H1 (cell line): ENCODE results near the gene FUBP3. TPM values are rescaled to one million over a fixed set of nuclear protein-coding genes. Genes with fewer than 3 reads are reported as not detected.

ENCODE experiments used
- CTCF ChIA-PET: fragments of 300-600 bp; sonication (Branson Sonifier 250); formaldehyde crosslinking; loops from one replicate; lab custom pipeline; 2021; ENCODE audit not compliant: partially characterized antibody; lab: Charles Lee
- POLR2A ChIA-PET: fragments of 300-600 bp; sonication (Branson Sonifier 250); formaldehyde crosslinking; loops from one replicate; lab custom pipeline; 2021; ENCODE audit warnings: inconsistent platforms; ENCODE audit not compliant: partially characterized antibody; lab: Charles Lee
- DNase-seq, 2 experiments: peaks; one replicate each; pipeline versions ENCODE4 v3.0.0 to v3.0.0-alpha.2; 2010 to 2022; ENCODE audit warnings: low spot score in 2 of 2, low read depth in 1 of 2, mixed read lengths in 1 of 2
- FAIRE-seq: peaks from 2 replicates; lab custom pipeline; 2011; peaks lifted over from hg19 to GRCh38; lab: Jason Lieb, UNC
- H2AFZ ChIP-seq: 2 replicates; pipeline ENCODE4 v1.8.1; 2012; ENCODE audit warnings: low read length, inconsistent platforms
- H2AK5ac ChIP-seq: 2 replicates; pipeline ENCODE4 v1.6.1; 2013; ENCODE audit warnings: low read depth, low read length
- H2BK120ac ChIP-seq: replicated peaks from 2 replicates; pipeline ENCODE3; 2013; ENCODE audit warnings: low read depth, low read length, inconsistent platforms
- H2BK12ac ChIP-seq: 2 replicates; pipeline ENCODE4 v1.6.1; 2013; ENCODE audit warnings: low read depth, low read length
- H2BK15ac ChIP-seq: 2 replicates; pipeline ENCODE4 v1.6.1; 2013; ENCODE audit warnings: low read length
- H2BK20ac ChIP-seq: 2 replicates; pipeline ENCODE4 v1.6.1; 2013; ENCODE audit warnings: low read length
- H2BK5ac ChIP-seq: 2 replicates; pipeline ENCODE4 v1.6.1; 2013; ENCODE audit warnings: low read depth, low read length
- H3K14ac ChIP-seq: 2 replicates; pipeline ENCODE4 v1.6.1; 2013; ENCODE audit warnings: inconsistent platforms; ENCODE audit not compliant: insufficient read length
- H3K18ac ChIP-seq: 2 replicates; pipeline ENCODE4 v1.6.1; 2013; ENCODE audit warnings: low read length; ENCODE audit errors: extremely low read depth
- H3K23ac ChIP-seq: 2 replicates; pipeline ENCODE4 v1.6.1; 2013; ENCODE audit warnings: inconsistent platforms; ENCODE audit not compliant: insufficient read length
- H3K23me2 ChIP-seq: 2 replicates; pipeline ENCODE4 v1.6.1; 2013; ENCODE audit warnings: low read depth, low read length
- H3K27ac ChIP-seq: 2 replicates; pipeline ENCODE4 v1.6.1; 2011; ENCODE audit warnings: low read depth, low read length, inconsistent platforms
- H3K27me3 ChIP-seq, 4 experiments: replicated peaks in 1 of 4; 1 replicate in 1 of 4; 2 replicates in 3 of 4; pipeline versions ENCODE4 v1.6.1 to v1.8.1; 2011 to 2013; ENCODE audit warnings: low read length in 3 of 4, mild to moderate bottlenecking in 3 of 4, inconsistent platforms in 2 of 4, mixed read lengths in 2 of 4, moderate library complexity in 1 of 4; ENCODE audit not compliant: control insufficient read depth in 3 of 4, insufficient read depth in 3 of 4; ENCODE audit errors: extremely low read depth in 1 of 4
- H3K36me3 ChIP-seq, 4 experiments: 2 replicates each; pipeline versions ENCODE4 v1.6.1 to v1.8.1; 2011 to 2013; ENCODE audit warnings: mild to moderate bottlenecking in 4 of 4, low read length in 3 of 4, moderate library complexity in 2 of 4, control low read depth in 1 of 4, inconsistent platforms in 1 of 4; ENCODE audit not compliant: insufficient read depth in 4 of 4, control insufficient read depth in 2 of 4
- H3K4ac ChIP-seq: replicated peaks from 2 replicates; pipeline ENCODE3; 2013; ENCODE audit warnings: low read length, low read depth, mixed read lengths, inconsistent platforms; ENCODE audit not compliant: insufficient read length
- H3K4me1 ChIP-seq, 4 experiments: replicated peaks in 1 of 4; 1 replicate in 1 of 4; 2 replicates in 3 of 4; pipeline versions ENCODE4 v1.6.1 to v1.8.1; 2011 to 2013; ENCODE audit warnings: low read length in 3 of 4, inconsistent platforms in 2 of 4, mixed read lengths in 1 of 4; ENCODE audit not compliant: insufficient read depth in 4 of 4, control insufficient read depth in 3 of 4
- H3K4me2 ChIP-seq, 2 experiments: 2 replicates each; pipeline versions ENCODE4 v1.6.1 to v1.8.1; 2011 to 2013; ENCODE audit warnings: low read depth in 2 of 2, low read length in 2 of 2, control low read depth in 1 of 2, inconsistent platforms in 1 of 2, mild to moderate bottlenecking in 1 of 2; ENCODE audit not compliant: insufficient read depth in 1 of 2
- H3K4me3 ChIP-seq, 4 experiments: fragments of 200-600, 300-600 bp in 1 of 4; sonication (generic), shearing (Covaris generic), sonication (Bioruptor Twin) in 1 of 4; 2 replicates each; pipeline versions ENCODE4 v1.5.1 to v1.8.1; 2011 to 2016; ENCODE audit warnings: low read length in 4 of 4, low read depth in 3 of 4, control low read depth in 2 of 4, inconsistent platforms in 2 of 4, mild to moderate bottlenecking in 2 of 4, mixed read lengths in 1 of 4, moderate library complexity in 1 of 4; ENCODE audit not compliant: insufficient read depth in 2 of 4; ENCODE audit errors: extremely low read depth in 1 of 4
- H3K56ac ChIP-seq: replicated peaks from 2 replicates; pipeline ENCODE3; 2013; ENCODE audit warnings: low read depth, mild to moderate bottlenecking, mixed read lengths, low read length, inconsistent platforms; ENCODE audit not compliant: insufficient read length
- H3K79me1 ChIP-seq: 2 replicates; pipeline ENCODE4 v1.6.1; 2013; ENCODE audit warnings: low read depth, low read length, control low read depth
- H3K79me2 ChIP-seq, 2 experiments: 2 replicates each; pipeline versions ENCODE4 v1.6.1 to v1.8.1; 2012 to 2013; ENCODE audit warnings: low read length in 2 of 2, mild to moderate bottlenecking in 2 of 2, inconsistent platforms in 1 of 2; ENCODE audit not compliant: insufficient read depth in 2 of 2, control insufficient read depth in 1 of 2
- H3K9ac ChIP-seq, 4 experiments: replicated peaks in 1 of 4; 1 replicate in 1 of 4; 2 replicates in 3 of 4; pipeline versions ENCODE4 v1.6.1 to v1.8.1; 2011 to 2013; ENCODE audit warnings: low read depth in 3 of 4, low read length in 3 of 4, control low read depth in 2 of 4, mild to moderate bottlenecking in 2 of 4, moderate library complexity in 2 of 4, inconsistent platforms in 1 of 4; ENCODE audit errors: extremely low read depth in 1 of 4
- H3K9me3 ChIP-seq, 2 experiments: 2 replicates each; pipeline versions ENCODE4 v1.6.1 to v1.8.1; 2012 to 2013; ENCODE audit warnings: mild to moderate bottlenecking in 2 of 2, moderate library complexity in 2 of 2, control low read depth in 1 of 2, inconsistent platforms in 1 of 2, low read depth in 1 of 2, low read length in 1 of 2, mixed read lengths in 1 of 2; ENCODE audit not compliant: insufficient read depth in 2 of 2
- H4K20me1 ChIP-seq, 2 experiments: replicated peaks in 1 of 2; 2 replicates each; pipeline versions ENCODE3 to v1.8.1; 2011 to 2013; ENCODE audit warnings: inconsistent platforms in 2 of 2, low read length in 2 of 2, mild to moderate bottlenecking in 1 of 2; ENCODE audit not compliant: insufficient read depth in 2 of 2, control insufficient read depth in 1 of 2
- H4K5ac ChIP-seq: 2 replicates; pipeline ENCODE4 v1.6.1; 2013; ENCODE audit warnings: low read length, low read depth, mixed read lengths, inconsistent platforms; ENCODE audit not compliant: insufficient read length
- H4K8ac ChIP-seq: 2 replicates; pipeline ENCODE4 v1.8.0; 2013; ENCODE audit warnings: mild to moderate bottlenecking, moderate library complexity, low read length, inconsistent platforms; ENCODE audit not compliant: insufficient read depth; ENCODE audit errors: extremely low read depth
- H4K91ac ChIP-seq: replicated peaks from 2 replicates; pipeline ENCODE3; 2013; ENCODE audit warnings: low read length, mixed read lengths, inconsistent platforms; ENCODE audit not compliant: insufficient read length
- ASH2L ChIP-seq: fragments of 200-600, 300-600 bp; sonication (generic); IDR thresholded peaks from one replicate; pipeline ENCODE4 v1.7.1; 2017; ENCODE audit warnings: low read length
- CHD1 ChIP-seq: IDR thresholded peaks from 2 replicates; pipeline ENCODE4 v1.6.1; 2012; ENCODE audit warnings: low read depth, low read length, improper control_type of control experiment
- CHD2 ChIP-seq: IDR thresholded peaks from 2 replicates; pipeline ENCODE4 v1.6.1; 2012; ENCODE audit warnings: low read length, improper control_type of control experiment
- CREB1 ChIP-seq: IDR thresholded peaks from 2 replicates; pipeline ENCODE4 v1.6.1; 2012; ENCODE audit warnings: inconsistent platforms
- EZH2 ChIP-seq: fragments of 200-600 bp; sonication (generic); IDR thresholded peaks from 2 replicates; pipeline ENCODE4 v1.7.1; 2012; ENCODE audit warnings: low read depth, mild to moderate bottlenecking, moderate library complexity, low read length, inconsistent platforms; ENCODE audit not compliant: severe bottlenecking
- KDM4A ChIP-seq: IDR thresholded peaks from one replicate; pipeline ENCODE4 v1.7.1; 2012; ENCODE audit warnings: low read depth, mild to moderate bottlenecking, moderate library complexity, low read length, inconsistent platforms; ENCODE audit not compliant: severe bottlenecking
- NANOG ChIP-seq: IDR thresholded peaks from 2 replicates; pipeline ENCODE4 v1.6.1; 2011; ENCODE audit warnings: low read length, low read depth, mild to moderate bottlenecking, inconsistent platforms; ENCODE audit not compliant: insufficient read depth, poor library complexity, severe bottlenecking
- PHF8 ChIP-seq: fragments of 200-600 bp; sonication (generic); conservative IDR thresholded peaks from 2 replicates; pipeline ENCODE4 v1.7.1; 2012; ENCODE audit warnings: low read depth, mild to moderate bottlenecking, inconsistent platforms, low read length, moderate library complexity
- POLR2A ChIP-seq, 2 experiments: IDR thresholded peaks; 1 replicate in 1 of 2; 2 replicates in 1 of 2; pipeline ENCODE4 v1.6.1; 2011; ENCODE audit warnings: low read depth in 2 of 2, low read length in 2 of 2, mild to moderate bottlenecking in 2 of 2; ENCODE audit errors: control extremely low read depth in 1 of 2
- RAD21 ChIP-seq, 2 experiments: IDR thresholded peaks in 1 of 2; conservative IDR thresholded peaks in 1 of 2; 2 replicates each; pipeline ENCODE4 v1.6.1; 2011; ENCODE audit warnings: low read depth in 2 of 2, low read length in 2 of 2, improper control_type of control experiment in 1 of 2, inconsistent platforms in 1 of 2, mild to moderate bottlenecking in 1 of 2, moderate library complexity in 1 of 2
- SIX5 ChIP-seq: IDR thresholded peaks from 2 replicates; pipeline ENCODE4 v1.6.1; 2011; ENCODE audit warnings: mild to moderate bottlenecking, low read depth, low read length
- SP4 ChIP-seq: IDR thresholded peaks from 2 replicates; pipeline ENCODE4 v1.6.1; 2012; ENCODE audit warnings: low read length, inconsistent platforms
- ZNF274 ChIP-seq: IDR thresholded peaks from 2 replicates; pipeline ENCODE4 v1.7.0; 2012; ENCODE audit warnings: low read length, borderline replicate concordance; ENCODE audit errors: extremely low read depth
- WGBS, 2 experiments: shearing (Covaris generic) in 1 of 2; methylation state at CpG; one replicate each; pipeline versions ENCODE4 v1.1.6 to v1.1.7; 2013 to 2015; ENCODE audit warnings: low lambda C conversion rate in 2 of 2, mixed read lengths in 2 of 2, inconsistent platforms in 1 of 2, low coverage in 1 of 2, missing lambda C conversion rate in 1 of 2; ENCODE audit not compliant: insufficient replicate concordance in 2 of 2, insufficient coverage in 1 of 2, insufficient read length in 1 of 2; ENCODE audit errors: extremely low coverage in 1 of 2, missing lambda C conversion rate in 1 of 2; 5-methylcytosine and 5-hydroxymethylcytosine counted together
- polyA plus RNA-seq, 7 experiments: library from polyadenylated mRNA; depleted of rRNA in 3 of 7; stranded (reverse) in 5 of 7; unstranded in 2 of 7; fragments of >200 nt in 5 of 7; fragments of 200-250 nt in 2 of 7; gene quantifications; 1 replicate in 5 of 7; 2 replicates in 1 of 7; 4 replicates in 1 of 7; pipeline versions ENCODE4 v1.2.1 to v1.2.3, GENCODE V29; 2011 to 2013; ENCODE audit warnings: missing spikeins in 2 of 7, mixed read lengths in 2 of 7
- total RNA-seq: library from RNA; stranded (reverse); fragmentation: NEBNext Ultra II Directional; extraction: Animal tissue kit (Norgen Biotek cat#: 25700); gene quantifications from 2 replicates; pipeline ENCODE4 v1.2.1, GENCODE V29; 2021
- TF ChIP-seq, protein P1 (sequence below): IDR thresholded peaks from 2 replicates; pipeline ENCODE4 v1.6.1; 2012; ENCODE audit warnings: inconsistent platforms

FUBP3 gene
- total and polyA plus RNA-seq, 2 of the 8 experiments (the other 6 are each of a cell fraction or from before 2014, with no cell fraction given), result 23.7 to 76.4 TPM

DNA sequence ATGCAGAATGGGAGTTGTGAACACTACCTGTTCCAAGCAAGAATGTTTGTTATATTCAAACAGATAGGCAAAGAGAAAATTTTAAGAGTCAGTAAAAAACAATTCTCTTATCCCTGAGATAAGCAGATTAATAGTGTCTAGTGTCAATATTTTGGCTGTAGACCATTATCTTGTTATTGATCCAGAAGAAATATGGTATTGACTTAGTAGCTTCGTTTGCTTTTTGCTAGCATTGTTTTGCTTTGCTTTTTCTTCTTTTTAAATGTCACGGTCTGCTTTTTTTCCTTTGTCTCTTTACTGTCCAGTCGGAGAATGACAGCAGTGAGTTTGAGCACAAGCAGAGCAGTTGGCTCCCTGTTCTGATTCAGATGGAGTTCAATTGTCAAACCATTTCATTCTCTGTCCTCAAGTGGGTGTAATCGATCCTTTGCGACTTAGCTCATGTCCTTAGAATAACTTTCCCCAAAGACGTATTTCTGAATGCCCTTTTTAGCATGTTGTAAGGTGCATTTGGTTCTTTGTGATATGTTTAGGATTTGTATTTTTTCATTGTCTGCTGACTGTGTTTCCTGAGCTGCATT lies 29.3 kb downstream of the FUBP3 start:
- Histone ChIP-seq H3K4me1 (no peaks in the 10 kb centered on the region; a peak in 1 of 7 replicates), H3K4ac (no peak overlapping the region), H3K4me2 (no peak overlapping the region), H3K23ac (no peak overlapping the region), H2BK12ac (no peak overlapping the region), H3K18ac (no peak overlapping the region), H3K23me2 (no peaks in the 10 kb centered on the region), H4K91ac (no peak overlapping the region), H3K79me2 (peaks cover 3 to 32% of the 10 kb centered on the region in 2 experiments; a peak in 3 of 4 replicates), H2AFZ (no peak overlapping the region), H3K36me3 (peaks cover 2 to 29% (median 16%) of the 10 kb centered on the region in 4 experiments; a peak in 6 of 8 replicates), H3K9ac (no peak overlapping the region), H4K5ac (no peak overlapping the region), H2BK20ac (no peak overlapping the region), H3K9me3 (no peaks in the 10 kb centered on the region), H3K27ac (no peak overlapping the region), H3K79me1 (peaks cover 10% of the 10 kb centered on the region), H4K20me1 (peaks cover 0 to 6% of the 10 kb centered on the region in 2 experiments), H3K56ac (no peak overlapping the region), H3K27me3 (no peaks in the 10 kb centered on the region), H2BK15ac (no peak overlapping the region), H3K4me3 (no peak overlapping the region), H2BK120ac (no peak overlapping the region), H2AK5ac (no peak overlapping the region), H2BK5ac (no peak overlapping the region), H4K8ac (no peak overlapping the region), H3K14ac (no peak overlapping the region)
- CTCF ChIA-PET, result interaction anchor here (0.6 to 3.5 kb wide), 10 partner anchors 9 to 258 kb away, joined by 3 to 10 read pairs (median 4); no protein-coding TSS in a partner anchor
- 86% methylated on average over 6 of the region's 6 CpGs; no CpG with 5 or more reads in 1 of the 2 experiments for WGBS, 2 experiments
- TF ChIP-seq CREB1, result no peak
- TF ChIP-seq ZNF274, result no peak
- TF ChIP-seq EZH2, result no peak
- no peak for TF ChIP-seq KDM4A
- TF ChIP-seq, protein P1, sequence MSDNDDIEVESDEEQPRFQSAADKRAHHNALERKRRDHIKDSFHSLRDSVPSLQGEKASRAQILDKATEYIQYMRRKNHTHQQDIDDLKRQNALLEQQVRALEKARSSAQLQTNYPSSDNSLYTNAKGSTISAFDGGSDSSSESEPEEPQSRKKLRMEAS, result no peak
- no peak for TF ChIP-seq RAD21 (IDR thresholded peaks at IDR 0.05 in 1 of 2, conservative IDR thresholded peaks at IDR 0.05 in 1 of 2; ENCODE audit: low read depth in 2 of 2, low read length in 2 of 2)
- no peak for TF ChIP-seq CHD1
- no peak for TF ChIP-seq NANOG
- TF ChIP-seq POLR2A (IDR thresholded peaks at IDR 0.05; ENCODE audit: control extremely low read depth in 1 of 2, low read depth in 2 of 2, low read length in 2 of 2), result no peak
- TF ChIP-seq SP4, result no peak
- no peak for TF ChIP-seq SIX5
- no peak for TF ChIP-seq CHD2
- TF ChIP-seq PHF8, result no peak
- no peak for TF ChIP-seq ASH2L
- FAIRE-seq (no peak), DNase-seq (no peak)
- POLR2A ChIA-PET, result interaction anchor here (1.3 kb wide), 1 partner anchor 28 kb away, joined by 4 read pairs; the partner anchor contains the start of gene FUBP3
